Chondrocyte (in vitro differentiated cells): Measurements from ENCODE around the gene SCUBE3. TPM values are rescaled to one million over a fixed set of nuclear protein-coding genes. Genes with fewer than 3 reads are reported as not detected.

Experiments used
- DNase-seq: peaks from one replicate; pipeline ENCODE4 v3.0.0; 2021; ENCODE audit warnings: mixed read lengths, low spot score
- H3K27ac Mint-ChIP-seq: one replicate; pipeline ENCODE4 v1.8.0; 2021; ENCODE audit warnings: mild to moderate bottlenecking, moderate library complexity, mixed read lengths; ENCODE audit not compliant: unreplicated experiment
- H3K27me3 Mint-ChIP-seq: 2 replicates; pipeline ENCODE4 v1.8.0; 2021; ENCODE audit warnings: low read depth, mixed read lengths
- H3K36me3 Mint-ChIP-seq: 2 replicates; pipeline ENCODE4 v1.8.0; 2021; ENCODE audit warnings: low read depth, mixed read lengths
- H3K4me1 Mint-ChIP-seq: 2 replicates; pipeline ENCODE4 v1.8.0; 2021; ENCODE audit warnings: low read depth, mild to moderate bottlenecking, mixed read lengths
- H3K4me3 Mint-ChIP-seq: one replicate; pipeline ENCODE4 v1.8.0; 2021; ENCODE audit warnings: mild to moderate bottlenecking, moderate library complexity, mixed read lengths; ENCODE audit not compliant: unreplicated experiment
- H3K9me3 Mint-ChIP-seq: 2 replicates; pipeline ENCODE4 v1.8.0; 2021; ENCODE audit warnings: low read depth, mixed read lengths
- total RNA-seq: library from RNA; stranded (reverse); gene quantifications from 3 replicates; pipeline ENCODE4 v1.2.1, GENCODE V29; 2021
- TF ChIP-seq, protein P1 (sequence below): fragments of 200-600 bp; sonication (generic); IDR thresholded peaks from 2 replicates; pipeline ENCODE4 v1.5.0; 2021; ENCODE audit warnings: antibody characterized with exemption, mild to moderate bottlenecking, moderate library complexity

SCUBE3 gene
- total RNA-seq, 1 donor from 2014 or later = 96.6 TPM

- Mint-ChIP-seq H3K27ac (no peak overlapping the region), H3K4me3 (no peak overlapping the region), H3K9me3 (no peaks in the 10 kb centered on the region), H3K27me3 (no peaks in the 10 kb centered on the region), H3K4me1 (peaks cover 20% of the 10 kb centered on the region), H3K36me3 (peaks cover 1% of the 10 kb centered on the region)
- TF ChIP-seq, protein P1, sequence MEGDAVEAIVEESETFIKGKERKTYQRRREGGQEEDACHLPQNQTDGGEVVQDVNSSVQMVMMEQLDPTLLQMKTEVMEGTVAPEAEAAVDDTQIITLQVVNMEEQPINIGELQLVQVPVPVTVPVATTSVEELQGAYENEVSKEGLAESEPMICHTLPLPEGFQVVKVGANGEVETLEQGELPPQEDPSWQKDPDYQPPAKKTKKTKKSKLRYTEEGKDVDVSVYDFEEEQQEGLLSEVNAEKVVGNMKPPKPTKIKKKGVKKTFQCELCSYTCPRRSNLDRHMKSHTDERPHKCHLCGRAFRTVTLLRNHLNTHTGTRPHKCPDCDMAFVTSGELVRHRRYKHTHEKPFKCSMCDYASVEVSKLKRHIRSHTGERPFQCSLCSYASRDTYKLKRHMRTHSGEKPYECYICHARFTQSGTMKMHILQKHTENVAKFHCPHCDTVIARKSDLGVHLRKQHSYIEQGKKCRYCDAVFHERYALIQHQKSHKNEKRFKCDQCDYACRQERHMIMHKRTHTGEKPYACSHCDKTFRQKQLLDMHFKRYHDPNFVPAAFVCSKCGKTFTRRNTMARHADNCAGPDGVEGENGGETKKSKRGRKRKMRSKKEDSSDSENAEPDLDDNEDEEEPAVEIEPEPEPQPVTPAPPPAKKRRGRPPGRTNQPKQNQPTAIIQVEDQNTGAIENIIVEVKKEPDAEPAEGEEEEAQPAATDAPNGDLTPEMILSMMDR = no peak
- no peak for DNase-seq
Observed at GRCh38 chr6:35264550-35265274, 51.0 kb downstream of the SCUBE3 start.

DNA sequence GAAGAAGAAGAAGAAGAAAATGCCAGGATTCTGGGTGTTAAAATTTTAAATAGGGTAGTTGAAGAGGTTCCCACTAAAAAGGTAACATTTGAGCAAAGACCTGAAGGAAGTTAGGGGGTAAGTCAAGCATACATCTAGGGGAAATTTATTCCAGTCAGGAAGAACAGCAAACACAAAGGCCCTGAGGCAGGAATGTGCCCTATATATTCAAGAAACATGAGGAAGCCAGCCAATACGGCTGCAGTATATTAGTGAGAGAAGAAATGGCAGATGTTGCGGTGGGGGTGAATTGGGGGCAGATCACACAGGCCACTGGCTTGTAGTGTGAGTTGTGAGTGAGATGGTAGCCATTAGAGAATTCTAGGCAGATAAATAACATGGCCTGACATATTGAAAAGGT is 51.8 kb downstream of the SCUBE3 start:
- H3K4me3 Mint-ChIP-seq = no peak overlapping the region
- H3K9me3 Mint-ChIP-seq = no peaks in the 10 kb centered on the region
- H3K27ac Mint-ChIP-seq = no peak overlapping the region
- H3K36me3 Mint-ChIP-seq = peaks cover 1% of the 10 kb centered on the region
- H3K4me1 Mint-ChIP-seq = peaks cover 15% of the 10 kb centered on the region
- TF ChIP-seq, protein P1 = no peak
- no peaks in the 10 kb centered on the region for H3K27me3 Mint-ChIP-seq
- DNase-seq = no peak

- H3K9me3 Mint-ChIP-seq = no peaks in the 10 kb centered on the region
- H3K36me3 Mint-ChIP-seq = peaks cover 1% of the 10 kb centered on the region
- TF ChIP-seq, protein P1 = no peak
- no peak overlapping the region for H3K27ac Mint-ChIP-seq
- H3K4me1 Mint-ChIP-seq = peaks cover 8% of the 10 kb centered on the region
- H3K27me3 Mint-ChIP-seq = no peaks in the 10 kb centered on the region
- no peak for DNase-seq
- no peak overlapping the region for H3K4me3 Mint-ChIP-seq
Observed at GRCh38 chr6:35267446-35267845, 53.7 kb downstream of the SCUBE3 start.

GRCh38 chr6:35267897-35268296 is 54.1 kb downstream of the SCUBE3 start:
- Mint-ChIP-seq H3K27me3 (no peaks in the 10 kb centered on the region), H3K4me1 (peaks cover 4% of the 10 kb centered on the region), H3K27ac (no peak overlapping the region), H3K9me3 (no peaks in the 10 kb centered on the region), H3K4me3 (no peak overlapping the region), H3K36me3 (peaks cover 1% of the 10 kb centered on the region)
- TF ChIP-seq, protein P1 = no peak
- no peak for DNase-seq

DNA sequence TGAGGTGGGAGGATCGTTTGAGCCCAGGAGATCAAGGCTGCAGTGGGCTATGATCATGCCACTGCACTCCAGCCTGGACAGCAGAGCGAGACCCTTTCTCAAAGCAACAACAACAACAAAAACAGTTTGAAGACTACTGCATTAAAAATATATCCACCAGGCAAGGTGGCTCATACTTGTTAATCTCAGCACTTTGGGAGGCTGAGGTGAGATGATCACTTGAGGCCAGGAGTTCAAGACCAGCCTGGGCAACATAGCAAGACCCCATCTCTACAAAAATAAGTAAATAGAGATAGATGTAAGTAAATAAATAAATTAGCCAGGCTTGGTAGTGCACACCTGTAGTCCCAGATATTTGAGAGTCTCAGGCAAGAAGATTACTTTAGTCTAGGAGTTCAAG is 58.2 kb downstream of the SCUBE3 start:
- TF ChIP-seq, protein P1 = no peak
- Mint-ChIP-seq H3K27ac (no peak overlapping the region), H3K27me3 (no peaks in the 10 kb centered on the region), H3K4me3 (no peak overlapping the region), H3K4me1 (peaks cover 12% of the 10 kb centered on the region), H3K36me3 (peaks cover 1% of the 10 kb centered on the region), H3K9me3 (no peaks in the 10 kb centered on the region)
- no peak for DNase-seq
